ENCODE results near the gene DIAPH2. TPM values are rescaled to one million over a fixed set of nuclear protein-coding genes. Genes with fewer than 3 reads are reported as not detected.

The DIAPH2 gene
- total RNA-seq, 4 donors from 2014 or later, result 11.1 to 26.5 (median 18.7) TPM

DNA sequence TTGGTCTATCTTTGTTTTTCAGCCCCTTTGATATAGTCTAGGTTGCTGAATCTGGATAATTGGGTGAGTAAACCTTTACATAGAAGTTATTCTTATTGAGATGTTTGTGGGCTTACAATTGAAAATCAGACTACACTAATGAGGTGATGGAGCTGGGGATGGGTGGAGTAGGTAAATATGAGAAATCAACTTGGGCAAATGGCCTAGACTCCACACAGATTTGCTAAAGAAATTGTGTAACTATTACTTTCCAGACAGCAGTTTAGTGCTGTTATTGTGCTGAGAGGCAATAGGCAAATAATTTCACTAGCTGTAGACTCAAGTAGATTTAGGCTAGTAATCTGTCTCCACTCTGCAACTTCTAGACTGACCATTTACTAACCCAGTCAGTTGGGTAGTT is 8.2 kb downstream of the DIAPH2 start:
- Histone ChIP-seq H3K27me3 (no peaks in the 10 kb centered on the region), H3K36me3 (no peaks in the 10 kb centered on the region), H3K9me3 (no peaks in the 10 kb centered on the region), H3K27ac (no peak overlapping the region), H3K4me1 (no peaks in the 10 kb centered on the region), H3K4me3 (replicated peaks in 1 of 3) (no peak overlapping the region)
- TF ChIP-seq POLR2A (IDR thresholded peaks at IDR 0.05), result no peak
- TF ChIP-seq, protein P1, sequence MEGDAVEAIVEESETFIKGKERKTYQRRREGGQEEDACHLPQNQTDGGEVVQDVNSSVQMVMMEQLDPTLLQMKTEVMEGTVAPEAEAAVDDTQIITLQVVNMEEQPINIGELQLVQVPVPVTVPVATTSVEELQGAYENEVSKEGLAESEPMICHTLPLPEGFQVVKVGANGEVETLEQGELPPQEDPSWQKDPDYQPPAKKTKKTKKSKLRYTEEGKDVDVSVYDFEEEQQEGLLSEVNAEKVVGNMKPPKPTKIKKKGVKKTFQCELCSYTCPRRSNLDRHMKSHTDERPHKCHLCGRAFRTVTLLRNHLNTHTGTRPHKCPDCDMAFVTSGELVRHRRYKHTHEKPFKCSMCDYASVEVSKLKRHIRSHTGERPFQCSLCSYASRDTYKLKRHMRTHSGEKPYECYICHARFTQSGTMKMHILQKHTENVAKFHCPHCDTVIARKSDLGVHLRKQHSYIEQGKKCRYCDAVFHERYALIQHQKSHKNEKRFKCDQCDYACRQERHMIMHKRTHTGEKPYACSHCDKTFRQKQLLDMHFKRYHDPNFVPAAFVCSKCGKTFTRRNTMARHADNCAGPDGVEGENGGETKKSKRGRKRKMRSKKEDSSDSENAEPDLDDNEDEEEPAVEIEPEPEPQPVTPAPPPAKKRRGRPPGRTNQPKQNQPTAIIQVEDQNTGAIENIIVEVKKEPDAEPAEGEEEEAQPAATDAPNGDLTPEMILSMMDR (IDR thresholded peaks at IDR 0.05), result no peak
- DNase-seq, result no peak
- intact Hi-C loops (cut with DNase I), result no loop called here

- no peak overlapping the region for H3K27ac ChIP-seq
- TF ChIP-seq, protein P1 (IDR thresholded peaks at IDR 0.05), result no peak
- no peak for TF ChIP-seq POLR2A (IDR thresholded peaks at IDR 0.05)
These were observed 8.8 kb downstream of the DIAPH2 start for GRCh38 chrX:96693407-96693806.

DNA sequence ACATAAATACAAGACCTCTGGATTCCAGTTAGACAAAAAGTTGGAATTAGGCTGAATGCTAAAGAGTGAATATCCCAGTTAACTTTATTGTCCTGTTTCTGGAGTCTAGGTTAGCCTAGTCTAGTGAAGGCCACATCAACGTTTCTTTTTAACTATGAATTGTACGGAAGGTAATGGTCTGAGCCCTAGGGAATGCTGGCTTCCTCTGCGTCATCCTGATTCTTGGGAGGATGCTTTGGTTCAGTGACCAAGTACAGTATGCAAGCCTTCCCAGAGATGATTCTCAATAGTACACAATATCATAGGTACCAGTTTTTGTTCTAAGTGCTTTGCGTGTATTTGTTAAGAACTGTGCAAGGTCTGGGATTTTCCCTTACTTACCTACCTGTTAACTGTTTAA is 11.8 kb downstream of the DIAPH2 start:
- no peaks in the 10 kb centered on the region for H3K36me3 ChIP-seq
- 79 to 86% methylated on average over 4 of the region's 4 CpGs for WGBS, 2 donors
- TF ChIP-seq, protein P1 (IDR thresholded peaks at IDR 0.05), result no peak
- no peak for TF ChIP-seq POLR2A (IDR thresholded peaks at IDR 0.05)

More at GRCh38 chrX:96693407-96693806, 8.8 kb downstream of the DIAPH2 start:
- H3K36me3 ChIP-seq, result no peaks in the 10 kb centered on the region
- H3K27me3 ChIP-seq, result no peaks in the 10 kb centered on the region
- no peaks in the 10 kb centered on the region for H3K4me1 ChIP-seq
- WGBS, 2 donors, result 91% methylated on average over 6 of the region's 6 CpGs; no CpG with 5 or more reads in 1 of the 2 donors
- no peak overlapping the region for H3K4me3 ChIP-seq (replicated peaks in 1 of 3)
- no peaks in the 10 kb centered on the region for H3K9me3 ChIP-seq
- intact Hi-C loops (cut with DNase I), result no loop called here
- no peak for DNase-seq

GRCh38 chrX:96700625-96701024 is 16.0 kb downstream of the DIAPH2 start:
- DNase-seq, result no peak
- TF ChIP-seq POLR2A (IDR thresholded peaks at IDR 0.05), result no peak
- TF ChIP-seq, protein P1 (IDR thresholded peaks at IDR 0.05), result no peak
- no peaks in the 10 kb centered on the region for H3K36me3 ChIP-seq
- H3K27ac ChIP-seq, result no peak overlapping the region
- H3K4me1 ChIP-seq, result no peaks in the 10 kb centered on the region
- 100% methylated on average over 1 of the region's 1 CpG for WGBS, 2 donors
- intact Hi-C loops (cut with DNase I), result no loop called here
- H3K9me3 ChIP-seq, result no peaks in the 10 kb centered on the region
- H3K27me3 ChIP-seq, result no peaks in the 10 kb centered on the region
- no peak overlapping the region for H3K4me3 ChIP-seq (replicated peaks in 1 of 3)

More for the DNA sequence above, 11.8 kb downstream of the DIAPH2 start:
- Histone ChIP-seq H3K9me3 (no peaks in the 10 kb centered on the region), H3K4me3 (replicated peaks in 1 of 3) (no peak overlapping the region), H3K27ac (no peak overlapping the region), H3K27me3 (no peaks in the 10 kb centered on the region), H3K4me1 (no peaks in the 10 kb centered on the region)
- DNase-seq, result no peak
- intact Hi-C loops (cut with DNase I), result no loop called here

GRCh38 chrX:96703379-96703778 is 18.7 kb downstream of the DIAPH2 start:
- intact Hi-C loops (cut with DNase I), result no loop called here
- H3K36me3 ChIP-seq, result no peaks in the 10 kb centered on the region
- H3K4me1 ChIP-seq, result no peaks in the 10 kb centered on the region
- WGBS, 2 donors, result 100% methylated on average over 1 of the region's 1 CpG
- H3K27me3 ChIP-seq, result no peaks in the 10 kb centered on the region
- DNase-seq, result no peak
- TF ChIP-seq, protein P1 (IDR thresholded peaks at IDR 0.05), result no peak
- no peak for TF ChIP-seq POLR2A (IDR thresholded peaks at IDR 0.05)
- H3K4me3 ChIP-seq (replicated peaks in 1 of 3), result no peak overlapping the region
- no peaks in the 10 kb centered on the region for H3K9me3 ChIP-seq
- H3K27ac ChIP-seq, result no peak overlapping the region
